ENCODE results near the gene GJC1. TPM values are rescaled to one million over a fixed set of nuclear protein-coding genes. Genes with fewer than 3 reads are reported as not detected.
"Not testable (repeated sequence)": the region's sequence is repeated elsewhere in the genome, so short reads cannot be mapped to it uniquely, and the experiment has no call there.

Gene GJC1
- total RNA-seq, 1 experiment from 2014 or later: 89.4 TPM

DNA sequence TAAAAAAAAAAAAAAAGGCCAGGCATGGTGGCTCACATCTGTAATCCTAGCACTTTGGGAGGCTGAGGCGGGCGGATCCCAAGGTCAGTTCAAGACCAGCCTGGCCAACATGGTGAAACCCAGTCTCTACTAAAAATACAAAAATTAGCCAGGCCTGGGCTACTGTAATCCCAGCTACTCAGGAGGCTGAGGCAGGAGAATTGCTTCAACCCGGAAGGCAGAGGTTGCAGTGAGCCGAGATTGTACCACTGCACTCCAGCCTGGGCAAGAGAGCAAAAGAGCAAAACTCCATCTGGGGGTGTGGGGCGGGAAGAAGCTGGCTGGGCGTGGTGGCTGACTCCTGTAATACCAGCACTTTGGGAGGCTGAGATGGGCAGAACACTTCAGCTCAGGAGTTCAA, 11.6 kb downstream of the GJC1 start:
- DNase-seq (ENCODE audit: low read depth, low spot score); intact Hi-C loops (cut with micrococcal nuclease; ENCODE audit: unreplicated experiment); POLR2A ChIA-PET; BruUV-seq (replicated peaks); ATAC-seq; CTCF ChIA-PET; H3K9me3 ChIP-seq (ENCODE audit: control insufficient read depth, insufficient read depth, low read depth, low read length); H3K36me3 ChIP-seq (ENCODE audit: control insufficient read depth, insufficient read depth, low read length); in situ Hi-C loops (cut with HindIII; ENCODE audit: low pct_unique_long_range_greater_than_20kb, low sequenced_read_pairs); H3K27me3 ChIP-seq (ENCODE audit: control insufficient read depth, insufficient read depth, low read length); H3K4me3 ChIP-seq (ENCODE audit: low read depth in 2 of 2, low read length in 2 of 2): not testable (repeated sequence)
- peak overlapping the region; percentile 72 for H3K27ac ChIP-seq (ENCODE audit: low read length)
- peaks cover 24% of the 10 kb centered on the region for H3K4me1 ChIP-seq (ENCODE audit: control insufficient read depth, insufficient read depth, low read length)

DNA sequence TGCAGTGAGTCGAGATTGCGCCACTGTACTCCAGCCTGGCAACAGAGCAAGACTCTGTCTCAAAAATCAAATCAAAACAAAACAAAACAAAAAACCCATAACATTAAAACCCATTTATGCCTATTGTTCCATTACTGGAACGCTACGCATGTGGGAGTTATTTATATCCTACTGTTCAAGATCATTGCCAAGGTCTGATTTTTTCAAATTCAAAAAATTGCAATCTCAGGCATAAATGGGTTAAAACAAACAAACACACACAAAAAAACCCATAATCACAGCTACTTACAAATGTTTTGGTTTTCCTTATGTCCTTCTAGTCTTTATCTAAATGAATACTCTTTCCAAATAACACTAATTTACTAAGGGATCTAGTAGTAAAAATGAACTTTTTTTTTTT, 17.8 kb downstream of the GJC1 start:
- DNase-seq (ENCODE audit: low read depth, low spot score): no peak
- POLR2A ChIA-PET: no interaction called here
- CTCF ChIA-PET: no interaction called here
- H3K9me3 ChIP-seq (ENCODE audit: control insufficient read depth, insufficient read depth, low read depth, low read length): no peaks in the 10 kb centered on the region
- ATAC-seq: no peak
- intact Hi-C loops (cut with micrococcal nuclease; ENCODE audit: unreplicated experiment): no loop called here
- in situ Hi-C loops (cut with HindIII; ENCODE audit: low pct_unique_long_range_greater_than_20kb, low sequenced_read_pairs): no loop called here
- H3K27me3 ChIP-seq (ENCODE audit: control insufficient read depth, insufficient read depth, low read length): no peaks in the 10 kb centered on the region
- BruUV-seq (replicated peaks): no TSS peak
- no peak overlapping the region for H3K4me3 ChIP-seq (ENCODE audit: low read depth in 2 of 2, low read length in 2 of 2)
- H3K36me3 ChIP-seq (ENCODE audit: control insufficient read depth, insufficient read depth, low read length): no peaks in the 10 kb centered on the region
- peaks cover 6% of the 10 kb centered on the region for H3K4me1 ChIP-seq (ENCODE audit: control insufficient read depth, insufficient read depth, low read length)
- no peak overlapping the region for H3K27ac ChIP-seq (ENCODE audit: low read length)
- TF ChIP-seq POLR2AphosphoS5 (IDR thresholded peaks at IDR 0.05; ENCODE audit: low read depth, low read length): no peak
- TF ChIP-seq TCF7L2 (IDR thresholded peaks at IDR 0.05; ENCODE audit: low read depth, low read length): no peak
- no peak for TF ChIP-seq SIN3A (IDR thresholded peaks at IDR 0.05; ENCODE audit: borderline replicate concordance, insufficient read depth, low read depth, low read length)
- TF ChIP-seq, protein P1, sequence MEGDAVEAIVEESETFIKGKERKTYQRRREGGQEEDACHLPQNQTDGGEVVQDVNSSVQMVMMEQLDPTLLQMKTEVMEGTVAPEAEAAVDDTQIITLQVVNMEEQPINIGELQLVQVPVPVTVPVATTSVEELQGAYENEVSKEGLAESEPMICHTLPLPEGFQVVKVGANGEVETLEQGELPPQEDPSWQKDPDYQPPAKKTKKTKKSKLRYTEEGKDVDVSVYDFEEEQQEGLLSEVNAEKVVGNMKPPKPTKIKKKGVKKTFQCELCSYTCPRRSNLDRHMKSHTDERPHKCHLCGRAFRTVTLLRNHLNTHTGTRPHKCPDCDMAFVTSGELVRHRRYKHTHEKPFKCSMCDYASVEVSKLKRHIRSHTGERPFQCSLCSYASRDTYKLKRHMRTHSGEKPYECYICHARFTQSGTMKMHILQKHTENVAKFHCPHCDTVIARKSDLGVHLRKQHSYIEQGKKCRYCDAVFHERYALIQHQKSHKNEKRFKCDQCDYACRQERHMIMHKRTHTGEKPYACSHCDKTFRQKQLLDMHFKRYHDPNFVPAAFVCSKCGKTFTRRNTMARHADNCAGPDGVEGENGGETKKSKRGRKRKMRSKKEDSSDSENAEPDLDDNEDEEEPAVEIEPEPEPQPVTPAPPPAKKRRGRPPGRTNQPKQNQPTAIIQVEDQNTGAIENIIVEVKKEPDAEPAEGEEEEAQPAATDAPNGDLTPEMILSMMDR (IDR thresholded peaks at IDR 0.05): no peak
- TF ChIP-seq, protein P2, sequence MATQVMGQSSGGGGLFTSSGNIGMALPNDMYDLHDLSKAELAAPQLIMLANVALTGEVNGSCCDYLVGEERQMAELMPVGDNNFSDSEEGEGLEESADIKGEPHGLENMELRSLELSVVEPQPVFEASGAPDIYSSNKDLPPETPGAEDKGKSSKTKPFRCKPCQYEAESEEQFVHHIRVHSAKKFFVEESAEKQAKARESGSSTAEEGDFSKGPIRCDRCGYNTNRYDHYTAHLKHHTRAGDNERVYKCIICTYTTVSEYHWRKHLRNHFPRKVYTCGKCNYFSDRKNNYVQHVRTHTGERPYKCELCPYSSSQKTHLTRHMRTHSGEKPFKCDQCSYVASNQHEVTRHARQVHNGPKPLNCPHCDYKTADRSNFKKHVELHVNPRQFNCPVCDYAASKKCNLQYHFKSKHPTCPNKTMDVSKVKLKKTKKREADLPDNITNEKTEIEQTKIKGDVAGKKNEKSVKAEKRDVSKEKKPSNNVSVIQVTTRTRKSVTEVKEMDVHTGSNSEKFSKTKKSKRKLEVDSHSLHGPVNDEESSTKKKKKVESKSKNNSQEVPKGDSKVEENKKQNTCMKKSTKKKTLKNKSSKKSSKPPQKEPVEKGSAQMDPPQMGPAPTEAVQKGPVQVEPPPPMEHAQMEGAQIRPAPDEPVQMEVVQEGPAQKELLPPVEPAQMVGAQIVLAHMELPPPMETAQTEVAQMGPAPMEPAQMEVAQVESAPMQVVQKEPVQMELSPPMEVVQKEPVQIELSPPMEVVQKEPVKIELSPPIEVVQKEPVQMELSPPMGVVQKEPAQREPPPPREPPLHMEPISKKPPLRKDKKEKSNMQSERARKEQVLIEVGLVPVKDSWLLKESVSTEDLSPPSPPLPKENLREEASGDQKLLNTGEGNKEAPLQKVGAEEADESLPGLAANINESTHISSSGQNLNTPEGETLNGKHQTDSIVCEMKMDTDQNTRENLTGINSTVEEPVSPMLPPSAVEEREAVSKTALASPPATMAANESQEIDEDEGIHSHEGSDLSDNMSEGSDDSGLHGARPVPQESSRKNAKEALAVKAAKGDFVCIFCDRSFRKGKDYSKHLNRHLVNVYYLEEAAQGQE (IDR thresholded peaks at IDR 0.05; ENCODE audit: insufficient read depth in 1 of 2, low read depth in 2 of 2, low read length in 1 of 2): no peak

DNA sequence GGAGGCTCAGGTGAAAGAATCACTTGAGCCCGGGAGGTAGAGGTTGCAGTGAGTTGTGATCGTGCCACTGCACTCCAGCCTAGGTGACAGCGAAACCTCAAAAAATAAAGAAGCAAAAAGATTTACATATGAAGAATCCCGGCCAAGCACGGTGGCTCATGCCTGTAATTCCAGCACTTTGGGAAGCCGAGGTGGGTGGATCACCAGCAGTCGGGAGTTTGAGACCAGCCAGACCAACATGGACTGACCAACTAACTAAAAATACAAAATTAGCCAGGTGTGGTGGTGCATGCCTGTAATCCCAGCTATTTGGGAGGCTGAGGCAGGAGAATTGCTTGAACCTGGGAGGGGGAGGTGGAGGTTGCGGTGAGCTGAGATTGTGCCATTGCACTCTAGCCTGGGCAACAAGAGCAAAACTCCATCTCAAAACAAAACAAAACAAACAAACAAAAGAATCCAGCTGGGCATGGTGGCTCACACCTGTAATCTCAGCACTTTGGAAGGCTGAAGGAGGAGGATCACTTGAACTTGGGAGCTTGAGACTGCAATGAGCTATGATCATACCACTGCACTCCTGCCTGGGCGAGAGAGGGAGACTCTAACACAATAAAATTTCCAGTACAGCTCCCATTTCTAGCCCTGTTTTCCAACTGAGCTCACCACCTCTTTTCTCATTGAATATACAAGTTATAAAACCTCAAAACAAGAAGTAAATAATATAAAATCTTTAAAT, 21.3 kb downstream of the GJC1 start:
- DNase-seq (ENCODE audit: low read depth, low spot score); in situ Hi-C loops (cut with HindIII; ENCODE audit: low pct_unique_long_range_greater_than_20kb, low sequenced_read_pairs); H3K4me1 ChIP-seq (ENCODE audit: control insufficient read depth, insufficient read depth, low read length); H3K27me3 ChIP-seq (ENCODE audit: control insufficient read depth, insufficient read depth, low read length); CTCF ChIA-PET; H3K27ac ChIP-seq (ENCODE audit: low read length); BruUV-seq (replicated peaks); intact Hi-C loops (cut with micrococcal nuclease; ENCODE audit: unreplicated experiment); H3K4me3 ChIP-seq (ENCODE audit: low read depth in 2 of 2, low read length in 2 of 2); H3K9me3 ChIP-seq (ENCODE audit: control insufficient read depth, insufficient read depth, low read depth, low read length): not testable (repeated sequence)
- ATAC-seq: peak; percentile 58; the same call in 1 of the 2 replicates
- POLR2A ChIA-PET: interaction anchor here (0.5 to 0.7 kb wide), 2 partner anchors 13 to 21 kb away, joined by 3 to 5 read pairs; no protein-coding TSS in a partner anchor
- H3K36me3 ChIP-seq (ENCODE audit: control insufficient read depth, insufficient read depth, low read length): peaks cover 11% of the 10 kb centered on the region

All from Panc1 (cell line).